HEK293 (cell line): ENCODE results near the gene MMAB.

Source experiments
- CTCF ChIA-PET: fragments of 350-600 bp; formaldehyde crosslinking; extraction: SDS; loops from one replicate; lab custom pipeline; 2021; ENCODE audit warnings: antibody characterized with exemption; lab: Yijun Ruan, JAX
- POLR2A ChIA-PET: fragments of 300-600 bp; formaldehyde crosslinking; extraction: SDS; loops from one replicate; lab custom pipeline; 2020; ENCODE audit warnings: antibody characterized with exemption, inconsistent platforms; lab: Yijun Ruan, JAX
- H3K27ac ChIP-seq: fragments of 200-500 bp; sonication (Bioruptor generic); 2 replicates; pipeline ENCODE4 v1.5.1; 2014; ENCODE audit warnings: low read depth, low read length, control low read depth, inconsistent platforms; ENCODE audit errors: extremely low read depth
- H3K36me3 ChIP-seq, 2 experiments: fragments of 200-500 bp in 1 of 2; sonication (Bioruptor generic) in 1 of 2; 1 replicate in 1 of 2; 2 replicates in 1 of 2; pipeline ENCODE4 v1.5.1; 2014 to 2017; ENCODE audit warnings: inconsistent platforms in 2 of 2, low read length in 2 of 2; ENCODE audit not compliant: control insufficient read depth in 2 of 2, insufficient read depth in 1 of 2
- H3K4me1 ChIP-seq: fragments of 200-500 bp; sonication (Bioruptor generic); 2 replicates; pipeline ENCODE4 v1.5.1; 2014; ENCODE audit warnings: mild to moderate bottlenecking, low read length, inconsistent platforms; ENCODE audit not compliant: control insufficient read depth, insufficient read depth
- H3K4me3 ChIP-seq: 2 replicates; pipeline ENCODE4 v1.5.1; 2011; ENCODE audit warnings: low read depth, mild to moderate bottlenecking, control low read depth, low read length, moderate library complexity
- H3K9me3 ChIP-seq: fragments of 200-500 bp; sonication (Bioruptor generic); 2 replicates; pipeline ENCODE4 v1.5.1; 2014; ENCODE audit warnings: low read depth, low read length, inconsistent platforms; ENCODE audit not compliant: control insufficient read depth, insufficient read depth
- HOXD13 ChIP-seq: sonication (generic); formaldehyde crosslinking; IDR thresholded peaks from 2 replicates; pipeline ENCODE4 v1.8.0; 2022; ENCODE audit warnings: missing genetic modification reagents, borderline replicate concordance
- RBAK ChIP-seq: fragments of 450-650 bp; formaldehyde crosslinking; IDR thresholded peaks from 2 replicates; pipeline ENCODE4 v1.5.1; 2016; ENCODE audit warnings: missing biosample characterization, missing genetic modification characterization
- SCRT1 ChIP-seq: fragments of 450-650 bp; formaldehyde crosslinking; IDR thresholded peaks from 2 replicates; pipeline ENCODE4 v1.5.1; 2016; ENCODE audit warnings: missing biosample characterization, missing genetic modification characterization, borderline replicate concordance
- SCRT2 ChIP-seq: fragments of 450-650 bp; formaldehyde crosslinking; IDR thresholded peaks from 2 replicates; pipeline ENCODE4 v1.5.1; 2016; ENCODE audit warnings: missing biosample characterization, missing genetic modification characterization
- YY2 ChIP-seq: fragments of 450-650 bp; formaldehyde crosslinking; IDR thresholded peaks from 2 replicates; pipeline ENCODE4 v1.5.1; 2016; ENCODE audit warnings: missing biosample characterization, missing genetic modification characterization
- ZBTB7A ChIP-seq: fragments of 450-650 bp; formaldehyde crosslinking; IDR thresholded peaks from 2 replicates; pipeline ENCODE4 v1.5.1; 2016; ENCODE audit warnings: low read depth, missing biosample characterization, missing genetic modification characterization
- ZFP3 ChIP-seq: fragments of 450-650 bp; formaldehyde crosslinking; IDR thresholded peaks from 2 replicates; pipeline ENCODE4 v1.5.1; 2016; ENCODE audit warnings: low read depth, missing biosample characterization, missing genetic modification characterization
- ZIC2 ChIP-seq: fragments of 450-650 bp; formaldehyde crosslinking; IDR thresholded peaks from 2 replicates; pipeline ENCODE4 v1.5.1; 2016; ENCODE audit warnings: missing biosample characterization, missing genetic modification characterization
- ZNF133 ChIP-seq: fragments of 450-650 bp; formaldehyde crosslinking; IDR thresholded peaks from 2 replicates; pipeline ENCODE4 v1.5.1; 2016; ENCODE audit warnings: missing biosample characterization, missing genetic modification characterization
- ZNF155 ChIP-seq: fragments of 450-650 bp; formaldehyde crosslinking; IDR thresholded peaks from 2 replicates; pipeline ENCODE4 v1.5.1; 2016; ENCODE audit warnings: missing biosample characterization, missing genetic modification characterization
- ZNF214 ChIP-seq: fragments of 450-650 bp; formaldehyde crosslinking; IDR thresholded peaks from 2 replicates; pipeline ENCODE4 v1.5.1; 2017; ENCODE audit warnings: missing biosample characterization, mild to moderate bottlenecking, missing genetic modification characterization, borderline replicate concordance
- ZNF266 ChIP-seq: fragments of 450-650 bp; formaldehyde crosslinking; IDR thresholded peaks from 2 replicates; pipeline ENCODE4 v1.5.1; 2016; ENCODE audit warnings: missing biosample characterization, missing genetic modification characterization, low read depth
- ZNF426 ChIP-seq: fragments of 450-650 bp; formaldehyde crosslinking; IDR thresholded peaks from 2 replicates; pipeline ENCODE4 v1.5.1; 2017; ENCODE audit warnings: missing biosample characterization, missing genetic modification characterization, mild to moderate bottlenecking, inconsistent platforms, moderate library complexity
- ZNF664 ChIP-seq: fragments of 450-650 bp; formaldehyde crosslinking; IDR thresholded peaks from 2 replicates; pipeline ENCODE4 v1.5.1; 2016; ENCODE audit warnings: missing biosample characterization, missing genetic modification characterization
- TF ChIP-seq, protein P1 (sequence below): fragments of 450-650 bp; formaldehyde crosslinking; IDR thresholded peaks from 2 replicates; pipeline ENCODE4 v1.5.1; 2016; ENCODE audit warnings: missing biosample characterization, missing genetic modification characterization

The MMAB gene

DNA sequence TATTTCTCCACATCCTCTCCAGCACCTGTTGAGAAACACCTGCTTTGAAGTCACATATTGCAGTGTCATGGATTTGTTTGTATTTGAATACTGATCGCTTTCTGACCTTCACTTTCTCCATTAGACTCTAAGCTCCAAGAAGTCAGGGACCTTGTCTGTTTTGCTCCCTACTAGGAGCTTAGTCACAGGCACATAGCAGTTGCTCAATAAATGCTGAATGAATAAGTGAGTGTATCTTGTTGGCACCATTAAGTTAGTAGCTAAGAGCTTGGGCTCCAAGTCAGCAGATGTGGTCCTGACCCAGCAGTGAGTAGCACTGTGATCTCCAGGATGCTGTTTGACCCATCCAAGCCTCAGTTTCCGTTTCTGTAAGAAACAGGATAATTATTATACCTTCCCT is 10.4 kb upstream of the MMAB start:
- peaks cover 4 to 44% of the 10 kb centered on the region in 2 experiments for H3K36me3 ChIP-seq

DNA sequence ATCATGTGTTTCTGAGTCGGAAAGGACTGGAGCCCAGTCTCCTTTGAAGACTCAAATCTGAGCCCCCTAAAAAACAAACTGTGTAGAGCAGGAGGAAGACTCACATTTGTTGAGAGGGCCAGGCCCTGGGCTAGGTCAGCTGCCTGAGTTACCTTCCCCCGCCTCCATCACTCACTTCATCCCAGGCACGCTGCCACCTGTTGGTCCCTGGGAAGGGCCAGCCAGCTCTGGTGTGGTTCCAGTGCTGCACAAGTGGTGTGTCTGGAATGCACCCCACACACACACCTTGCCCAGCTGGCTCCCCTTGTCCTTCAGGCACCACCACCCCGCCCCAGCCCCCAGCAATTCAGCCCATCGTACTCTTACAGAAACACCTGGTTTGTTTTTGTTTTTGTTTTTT is 9.3 kb upstream of the MMAB start:
- POLR2A ChIA-PET, result no interaction called here
- Histone ChIP-seq H3K27ac (no peak overlapping the region), H3K4me3 (no peak overlapping the region), H3K36me3 (peaks cover 4 to 53% of the 10 kb centered on the region in 2 experiments), H3K4me1 (no peaks in the 10 kb centered on the region), H3K9me3 (no peaks in the 10 kb centered on the region)
- CTCF ChIA-PET, result interaction anchor here (0.6 to 2.2 kb wide), 5 partner anchors 11 to 1829 kb away, joined by 3 to 5 read pairs (median 3); no protein-coding TSS in a partner anchor
- TF ChIP-seq ZBTB7A (tag by site-specific recombination) (no peak), SCRT2 (tag by site-specific recombination) (peak; percentile 78)
- TF ChIP-seq, protein P1, sequence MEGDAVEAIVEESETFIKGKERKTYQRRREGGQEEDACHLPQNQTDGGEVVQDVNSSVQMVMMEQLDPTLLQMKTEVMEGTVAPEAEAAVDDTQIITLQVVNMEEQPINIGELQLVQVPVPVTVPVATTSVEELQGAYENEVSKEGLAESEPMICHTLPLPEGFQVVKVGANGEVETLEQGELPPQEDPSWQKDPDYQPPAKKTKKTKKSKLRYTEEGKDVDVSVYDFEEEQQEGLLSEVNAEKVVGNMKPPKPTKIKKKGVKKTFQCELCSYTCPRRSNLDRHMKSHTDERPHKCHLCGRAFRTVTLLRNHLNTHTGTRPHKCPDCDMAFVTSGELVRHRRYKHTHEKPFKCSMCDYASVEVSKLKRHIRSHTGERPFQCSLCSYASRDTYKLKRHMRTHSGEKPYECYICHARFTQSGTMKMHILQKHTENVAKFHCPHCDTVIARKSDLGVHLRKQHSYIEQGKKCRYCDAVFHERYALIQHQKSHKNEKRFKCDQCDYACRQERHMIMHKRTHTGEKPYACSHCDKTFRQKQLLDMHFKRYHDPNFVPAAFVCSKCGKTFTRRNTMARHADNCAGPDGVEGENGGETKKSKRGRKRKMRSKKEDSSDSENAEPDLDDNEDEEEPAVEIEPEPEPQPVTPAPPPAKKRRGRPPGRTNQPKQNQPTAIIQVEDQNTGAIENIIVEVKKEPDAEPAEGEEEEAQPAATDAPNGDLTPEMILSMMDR (tag by site-specific recombination), result 0 out of 2 replicates have a peak, but pooled peaks have one; percentile 34

More for the DNA sequence above, 10.4 kb upstream of the MMAB start:
- H3K9me3 ChIP-seq, result no peaks in the 10 kb centered on the region
- TF ChIP-seq YY2 (tag by site-specific recombination), result no peak
- TF ChIP-seq SCRT2 (tag by site-specific recombination), result 0 out of 2 replicates have a peak, but pooled peaks have one; percentile 42
- peak; percentile 93 for TF ChIP-seq ZNF664 (tag by site-specific recombination)
- ChIA-PET CTCF (interaction anchor here (0.6 to 1.5 kb wide), 4 partner anchors 9 to 778 kb away, joined by 3 to 4 read pairs (median 3); no protein-coding TSS in a partner anchor), POLR2A (interaction anchor here (0.6 kb wide), 1 partner anchor 32 kb away, joined by 5 read pairs; no protein-coding TSS in a partner anchor)
- H3K4me1 ChIP-seq, result no peaks in the 10 kb centered on the region
- no peak overlapping the region for H3K4me3 ChIP-seq
- H3K27ac ChIP-seq, result no peak overlapping the region

DNA sequence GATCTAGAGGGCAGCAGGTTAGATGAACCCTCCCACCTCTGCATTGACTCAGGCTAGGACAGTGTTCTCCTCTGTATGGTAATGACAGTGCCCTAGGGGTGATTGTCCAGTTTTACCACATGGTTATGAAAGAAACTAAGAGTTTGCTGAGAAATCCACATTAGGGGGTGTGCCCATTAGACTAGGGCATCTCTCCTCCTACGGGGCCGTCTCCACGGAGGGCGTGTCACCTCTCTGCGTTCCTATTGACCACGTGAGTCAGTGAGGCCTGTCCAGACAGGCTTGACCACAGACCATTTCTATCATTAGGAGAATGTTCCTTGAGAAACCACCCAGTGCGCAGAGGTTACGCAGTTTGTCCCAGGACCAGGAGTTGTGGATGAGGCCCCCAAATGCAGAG is 8.6 kb upstream of the MMAB start:
- POLR2A ChIA-PET, result no interaction called here
- H3K36me3 ChIP-seq, result peaks cover 4 to 57% of the 10 kb centered on the region in 2 experiments
- TF ChIP-seq SCRT1 (tag by site-specific recombination) (no peak), RBAK (tag by site-specific recombination) (no peak), ZNF266 (tag by site-specific recombination) (no peak), SCRT2 (tag by site-specific recombination) (no peak), ZNF155 (no peak), ZNF426 (tag by site-specific recombination) (no peak), ZNF214 (tag by site-specific recombination) (no peak), HOXD13 (no peak)
- TF ChIP-seq, all 188 proteins: peak for 0
- no peaks in the 10 kb centered on the region for H3K4me1 ChIP-seq
- no peaks in the 10 kb centered on the region for H3K9me3 ChIP-seq
- H3K4me3 ChIP-seq, result no peak overlapping the region
- no peak overlapping the region for H3K27ac ChIP-seq
- CTCF ChIA-PET, result interaction anchor here (1.1 to 2.2 kb wide), 2 partner anchors 10 to 16 kb away, joined by 4 to 5 read pairs; no protein-coding TSS in a partner anchor

DNA sequence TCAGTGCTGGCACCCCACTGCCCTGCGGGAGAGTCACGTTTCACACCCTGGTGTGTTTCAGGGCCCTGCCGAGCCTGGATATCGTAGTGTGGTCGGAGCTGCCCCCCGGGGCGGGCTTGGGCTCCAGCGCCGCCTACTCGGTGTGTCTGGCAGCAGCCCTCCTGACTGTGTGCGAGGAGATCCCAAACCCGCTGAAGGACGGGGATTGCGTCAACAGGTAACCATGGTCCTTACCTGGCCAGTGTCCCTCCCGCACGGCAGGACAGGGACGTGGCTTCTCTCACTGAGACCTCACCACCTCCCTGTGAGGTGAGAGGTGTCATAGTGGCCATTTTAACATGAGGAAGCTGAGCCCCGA is 8.0 kb upstream of the MMAB start:
- H3K9me3 ChIP-seq, result no peaks in the 10 kb centered on the region
- POLR2A ChIA-PET, result no interaction called here
- no peak overlapping the region for H3K4me3 ChIP-seq
- H3K27ac ChIP-seq, result no peak overlapping the region
- no peaks in the 10 kb centered on the region for H3K4me1 ChIP-seq
- TF ChIP-seq ZNF133, result no peak
- no peak for TF ChIP-seq ZFP3 (tag by site-specific recombination)
- TF ChIP-seq ZIC2 (tag by site-specific recombination), result peak; percentile 75
- peaks cover 4 to 54% of the 10 kb centered on the region in 2 experiments for H3K36me3 ChIP-seq
- CTCF ChIA-PET, result interaction anchor here (2.2 kb wide), 1 partner anchor 16 kb away, joined by 5 read pairs; no protein-coding TSS in a partner anchor
